Body of pancreas (tissue), 4 donors: ENCODE results near the gene SLC22A3.

Experiments
- POLR2A ChIP-seq, 3 donors: fragments of 450-650 bp; IDR thresholded peaks; one replicate each; pipeline ENCODE4 v1.6.1; 2016; ENCODE audit warnings: antibody characterized with exemption in 3 of 3, mild to moderate bottlenecking in 2 of 3
- TF ChIP-seq, protein P1 (sequence below), 7 experiments: fragments of 450-650 bp in 4 of 7; fragments of 200-600 bp in 3 of 7; sonication (generic) in 3 of 7; IDR thresholded peaks; one replicate each; pipeline ENCODE4 v1.5.1; 2016 to 2019; ENCODE audit warnings: antibody characterized with exemption in 7 of 7

DNA sequence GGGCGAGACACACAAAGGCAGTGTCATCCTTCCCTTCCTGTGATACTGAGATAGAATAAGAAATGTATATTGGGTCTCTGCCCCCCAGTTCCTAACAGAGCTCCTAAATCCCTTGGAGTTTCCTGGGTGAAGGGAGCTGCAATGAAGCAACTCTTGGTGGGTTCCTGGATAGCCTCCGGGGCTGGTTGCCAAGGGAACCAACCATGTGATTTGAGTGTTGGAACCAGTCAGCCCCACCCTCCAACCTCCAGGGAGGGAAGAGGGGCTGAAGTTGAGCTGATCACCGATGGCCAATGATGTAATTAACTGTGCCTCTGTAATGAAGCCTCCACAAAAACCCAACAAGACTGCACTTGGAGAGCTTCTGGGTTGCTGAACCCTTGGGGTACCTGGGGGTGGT is 116.6 kb downstream of the SLC22A3 start:
- TF ChIP-seq, protein P1, sequence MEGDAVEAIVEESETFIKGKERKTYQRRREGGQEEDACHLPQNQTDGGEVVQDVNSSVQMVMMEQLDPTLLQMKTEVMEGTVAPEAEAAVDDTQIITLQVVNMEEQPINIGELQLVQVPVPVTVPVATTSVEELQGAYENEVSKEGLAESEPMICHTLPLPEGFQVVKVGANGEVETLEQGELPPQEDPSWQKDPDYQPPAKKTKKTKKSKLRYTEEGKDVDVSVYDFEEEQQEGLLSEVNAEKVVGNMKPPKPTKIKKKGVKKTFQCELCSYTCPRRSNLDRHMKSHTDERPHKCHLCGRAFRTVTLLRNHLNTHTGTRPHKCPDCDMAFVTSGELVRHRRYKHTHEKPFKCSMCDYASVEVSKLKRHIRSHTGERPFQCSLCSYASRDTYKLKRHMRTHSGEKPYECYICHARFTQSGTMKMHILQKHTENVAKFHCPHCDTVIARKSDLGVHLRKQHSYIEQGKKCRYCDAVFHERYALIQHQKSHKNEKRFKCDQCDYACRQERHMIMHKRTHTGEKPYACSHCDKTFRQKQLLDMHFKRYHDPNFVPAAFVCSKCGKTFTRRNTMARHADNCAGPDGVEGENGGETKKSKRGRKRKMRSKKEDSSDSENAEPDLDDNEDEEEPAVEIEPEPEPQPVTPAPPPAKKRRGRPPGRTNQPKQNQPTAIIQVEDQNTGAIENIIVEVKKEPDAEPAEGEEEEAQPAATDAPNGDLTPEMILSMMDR (IDR thresholded peaks at IDR 0.05) = no peak
- TF ChIP-seq POLR2A (IDR thresholded peaks at IDR 0.05) = no peak
